Femur (tissue), 1 donor: Measurements from ENCODE around the gene ASXL1.

Source experiments
- DNase-seq: peaks from one replicate; pipeline ENCODE4 v3.0.0-alpha.2; 2017

Gene ASXL1

DNA sequence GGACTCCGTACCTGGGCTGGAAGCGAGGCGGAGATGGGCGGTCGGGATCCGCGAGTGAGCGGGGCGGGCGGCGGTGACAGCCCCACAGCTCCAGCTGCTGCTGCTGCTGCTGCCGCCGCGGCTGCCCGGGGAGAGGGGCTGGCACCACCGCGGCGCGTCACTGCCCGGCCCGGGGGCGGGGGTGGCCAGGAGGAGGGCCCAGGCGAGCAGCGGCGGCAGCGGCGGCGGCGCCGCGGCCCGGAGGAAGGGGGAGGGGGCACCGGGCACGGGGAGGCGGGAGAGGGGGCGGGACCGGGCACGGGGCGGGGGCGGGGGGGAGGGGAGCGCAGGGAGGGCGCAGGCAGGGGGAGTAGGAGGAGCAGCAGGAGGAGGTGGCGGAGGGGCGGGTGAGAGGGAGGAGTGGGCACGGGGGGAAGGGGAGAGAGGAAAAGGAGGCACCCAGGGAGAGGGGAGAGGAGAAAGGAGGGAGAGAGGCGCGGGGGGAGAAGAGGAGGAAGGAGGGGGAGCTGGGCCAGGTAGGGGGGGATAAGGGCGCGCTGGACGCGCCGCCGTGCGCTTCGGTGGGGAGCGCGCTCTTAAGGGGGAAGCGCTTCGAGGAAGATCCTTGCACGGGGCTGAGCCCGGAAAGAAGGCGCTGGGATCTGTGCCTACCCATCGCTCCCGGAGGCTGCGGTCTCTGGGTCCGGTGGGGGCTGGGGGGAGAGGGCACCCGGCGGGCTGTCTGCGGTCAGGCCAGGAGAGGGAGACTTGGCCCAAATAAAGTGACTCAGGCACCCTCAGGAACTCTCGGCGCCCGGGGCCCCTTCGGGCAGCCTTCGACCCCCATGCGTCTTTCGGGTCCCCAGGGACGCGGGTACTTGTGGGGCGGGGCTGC is 125.5 kb downstream of the ASXL1 start:
- DNase-seq, result peak; percentile 88

DNA sequence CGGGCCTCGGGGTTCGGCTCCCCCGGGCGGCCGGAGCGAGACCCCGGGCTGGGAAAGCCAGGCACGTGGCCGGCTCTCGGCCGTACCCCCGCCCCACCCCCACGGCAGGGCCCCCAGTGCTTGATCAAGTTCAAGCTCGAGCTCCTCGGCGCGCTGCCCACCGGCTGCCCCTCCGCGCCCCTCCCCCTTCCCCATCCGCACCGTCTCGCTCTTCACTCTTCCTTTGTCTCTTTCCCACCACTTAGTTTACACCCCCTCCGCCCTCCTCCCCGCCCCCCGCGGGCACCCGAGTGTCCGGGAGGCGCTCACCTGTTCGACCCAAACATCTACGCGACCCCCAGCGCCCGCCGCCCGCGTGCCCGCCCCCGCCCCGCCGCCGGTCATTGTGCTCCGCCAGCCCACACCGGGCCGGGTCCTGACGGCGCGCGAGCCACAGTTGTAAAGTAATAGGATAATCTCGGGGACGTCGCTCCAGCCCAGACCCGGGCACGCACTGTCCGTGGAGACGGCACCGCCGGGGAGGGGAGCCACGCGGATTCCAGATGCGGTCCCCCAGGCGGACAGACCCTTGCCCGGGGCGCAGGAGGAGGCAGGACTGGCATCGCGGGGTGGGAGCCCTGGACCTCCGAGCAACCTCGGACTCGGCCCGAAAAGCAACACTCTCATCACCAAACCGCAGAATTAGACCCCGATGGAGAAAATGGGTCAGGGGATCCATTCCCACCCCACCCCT is 126.3 kb downstream of the ASXL1 start:
- DNase-seq, result peak; percentile 77

DNA sequence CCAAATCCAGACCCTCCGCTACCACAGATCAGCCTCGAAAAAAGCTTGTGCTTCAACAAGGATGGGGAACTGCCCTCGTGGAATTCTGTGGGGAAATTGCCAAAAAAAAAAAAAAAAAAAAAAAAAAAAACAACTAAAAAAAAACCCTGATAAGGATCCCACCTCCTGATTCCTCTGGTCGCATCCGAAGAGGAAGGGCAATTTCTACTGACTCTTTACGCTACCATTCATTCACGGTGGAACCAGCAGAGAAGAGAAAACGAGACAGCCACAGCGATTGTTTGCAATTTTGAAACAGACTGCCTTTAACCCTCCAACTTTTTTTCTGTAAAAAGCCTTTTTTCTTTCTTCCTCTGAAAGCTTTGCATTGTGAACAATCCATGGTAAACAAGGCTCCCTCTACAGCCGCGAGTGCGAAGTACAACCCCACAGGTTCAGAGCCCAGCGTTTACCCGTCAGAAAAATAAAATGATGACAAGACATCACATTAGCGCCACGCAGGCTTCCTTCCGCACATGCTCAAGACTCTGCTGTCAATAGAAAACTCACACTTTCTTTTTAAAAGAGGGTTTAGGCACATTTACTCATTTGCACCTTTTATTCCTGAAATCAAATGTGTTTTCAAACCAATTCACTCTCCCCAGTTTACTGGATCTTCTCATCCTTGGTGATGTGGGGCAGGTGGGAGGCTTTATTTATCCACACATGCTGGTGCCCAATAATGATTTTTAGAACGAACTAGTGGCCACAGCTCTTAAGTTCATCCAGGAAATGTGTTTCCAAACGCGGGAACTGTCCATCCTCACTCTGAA is 127.0 kb downstream of the ASXL1 start:
- peak; percentile 88 for DNase-seq

DNA sequence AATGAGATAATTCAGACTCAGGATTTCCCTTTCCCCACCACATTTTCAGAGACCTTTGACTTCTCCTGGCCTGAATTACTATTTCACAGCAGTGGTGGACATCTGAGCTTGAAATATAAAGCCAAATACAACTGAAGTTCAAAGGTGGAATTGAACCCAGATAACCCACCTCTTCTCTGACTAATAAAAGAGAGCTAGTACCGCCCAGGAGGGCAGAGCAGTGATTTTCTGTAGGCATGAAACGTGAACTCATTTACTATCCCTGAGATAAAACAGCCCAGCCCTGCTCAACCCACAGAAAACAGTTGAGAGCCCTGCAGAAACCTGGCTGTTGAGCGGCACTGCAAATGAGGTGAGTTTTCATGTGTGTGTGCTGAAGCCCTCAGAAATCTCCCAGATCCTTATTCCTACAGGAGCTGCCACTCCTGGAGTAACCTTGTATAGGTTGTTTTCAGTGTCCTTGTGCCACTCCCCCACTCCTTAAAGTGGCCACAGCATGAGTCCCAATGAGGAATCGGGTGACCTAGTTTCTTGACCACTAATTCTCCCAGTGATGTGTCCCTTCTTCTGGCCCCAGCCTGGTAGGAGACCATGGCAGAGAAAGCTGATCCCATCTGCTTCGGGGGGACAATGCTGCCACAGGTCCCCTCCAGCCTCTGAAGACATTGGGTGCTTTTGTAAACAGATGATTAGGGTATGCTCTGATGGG is 127.8 kb downstream of the ASXL1 start:
- DNase-seq, result peak; percentile 11

DNA sequence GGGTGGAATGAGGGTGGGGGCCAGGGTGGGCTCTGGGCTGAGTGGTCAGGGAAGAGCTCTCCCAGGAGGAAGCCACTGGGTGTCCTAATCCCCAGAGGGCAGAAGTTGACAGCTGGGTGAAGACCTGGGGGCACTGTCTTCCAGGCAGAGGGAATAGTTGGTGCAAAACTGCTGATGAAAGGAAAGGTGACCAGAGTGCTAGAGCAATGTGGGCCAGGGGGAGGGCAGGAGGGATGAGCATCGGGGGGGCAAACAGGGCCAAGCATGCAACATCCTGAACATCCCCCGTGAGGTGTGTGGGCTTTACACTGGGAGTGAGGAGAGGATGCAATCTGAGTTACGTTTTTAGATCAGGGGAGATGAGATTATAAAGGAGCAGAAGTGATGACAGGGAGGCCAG is 129.2 kb downstream of the ASXL1 start:
- DNase-seq, result peak; percentile 11

DNA sequence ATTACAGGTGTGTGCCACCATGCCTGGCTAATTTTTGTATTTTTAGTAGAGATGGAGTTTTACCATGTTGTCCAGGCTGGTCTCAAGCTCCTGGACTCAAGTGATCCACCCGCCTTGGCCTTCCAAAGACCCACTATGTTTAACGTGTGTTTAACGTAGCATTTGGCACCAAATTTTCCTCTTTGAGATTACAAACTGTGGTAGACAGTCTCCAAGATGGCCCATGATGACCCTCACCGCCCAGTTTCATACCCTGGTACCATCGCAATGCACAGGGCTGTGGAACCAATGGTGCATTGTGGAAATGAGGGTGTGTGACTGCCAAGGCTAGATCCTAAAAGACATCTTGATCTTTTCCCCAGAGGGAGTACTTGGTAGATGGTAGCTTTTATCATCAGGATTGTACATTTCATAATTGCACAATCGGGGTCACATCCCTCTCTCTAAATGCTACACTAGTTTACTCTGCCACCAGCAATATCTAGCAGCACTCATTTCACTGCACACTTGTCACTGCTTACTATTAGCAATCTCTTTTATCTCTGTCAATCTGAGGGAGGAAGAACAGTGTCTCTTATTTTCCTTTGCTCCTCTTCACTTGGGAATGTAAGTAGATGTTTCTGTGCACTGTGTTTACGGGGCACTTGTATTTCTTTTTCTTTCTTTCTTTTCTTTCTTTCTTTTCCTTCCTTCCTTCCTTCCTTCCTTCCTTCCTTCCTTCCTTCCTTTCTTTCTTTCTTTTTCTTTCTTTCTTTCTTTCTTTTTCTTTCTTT is 130.1 kb downstream of the ASXL1 start:
- peak; percentile 7 for DNase-seq
